ENCODE measurements around the gene ELAPOR1. TPM values are rescaled to one million over a fixed set of nuclear protein-coding genes. Genes with fewer than 3 reads are reported as not detected.

ELAPOR1 gene
- total RNA-seq, 2 experiments from 2014 or later, result not detected

- no peak overlapping the region; the same call in 1 of the 2 replicates for H2AFZ ChIP-seq (ENCODE audit: low read length)
- CTCF ChIA-PET (ENCODE audit: unreplicated experiment), result interaction anchor here (0.6 to 1.2 kb wide), 2 partner anchors 48 to 284 kb away, joined by 3 read pairs; no protein-coding TSS in a partner anchor
These were observed 1.1 kb upstream of the ELAPOR1 start for GRCh38 chr1:109112652-109113285.

GRCh38 chr1:109114342-109114674, 393 bp downstream of the ELAPOR1 start:
- Histone ChIP-seq H3K36me3 (ENCODE audit: insufficient read depth, low read length) (no peaks in the 10 kb centered on the region), H2AFZ (ENCODE audit: low read length) (no peak overlapping the region), H3K79me2 (ENCODE audit: insufficient read depth, low read depth, low read length) (no peaks in the 10 kb centered on the region), H3K4me2 (ENCODE audit: low read length) (peak overlapping the region; percentile 43; the same call in 1 of the 2 replicates), H3K4me3 (ENCODE audit: low read depth, low read length, poor library complexity, severe bottlenecking) (no peak overlapping the region), H3K4me1 (ENCODE audit: insufficient read depth, low read length, poor library complexity, severe bottlenecking) (peaks cover 13% of the 10 kb centered on the region), H4K20me1 (ENCODE audit: insufficient read depth, low read length) (no peaks in the 10 kb centered on the region), H3K9me2 (ENCODE audit: insufficient read depth, low read length) (no peaks in the 10 kb centered on the region), H3K27ac (ENCODE audit: low read depth, low read length, poor library complexity, severe bottlenecking) (no peak overlapping the region), H3K9me3 (ENCODE audit: low read length) (no peaks in the 10 kb centered on the region)
- ChIA-PET POLR2A (no interaction called here), CTCF (ENCODE audit: unreplicated experiment) (no interaction called here)
- TF ChIP-seq EZH2phosphoT487 (IDR thresholded peaks at IDR 0.05; ENCODE audit: borderline replicate concordance, low read depth, low read length), result no peak
- TF ChIP-seq, protein P1, sequence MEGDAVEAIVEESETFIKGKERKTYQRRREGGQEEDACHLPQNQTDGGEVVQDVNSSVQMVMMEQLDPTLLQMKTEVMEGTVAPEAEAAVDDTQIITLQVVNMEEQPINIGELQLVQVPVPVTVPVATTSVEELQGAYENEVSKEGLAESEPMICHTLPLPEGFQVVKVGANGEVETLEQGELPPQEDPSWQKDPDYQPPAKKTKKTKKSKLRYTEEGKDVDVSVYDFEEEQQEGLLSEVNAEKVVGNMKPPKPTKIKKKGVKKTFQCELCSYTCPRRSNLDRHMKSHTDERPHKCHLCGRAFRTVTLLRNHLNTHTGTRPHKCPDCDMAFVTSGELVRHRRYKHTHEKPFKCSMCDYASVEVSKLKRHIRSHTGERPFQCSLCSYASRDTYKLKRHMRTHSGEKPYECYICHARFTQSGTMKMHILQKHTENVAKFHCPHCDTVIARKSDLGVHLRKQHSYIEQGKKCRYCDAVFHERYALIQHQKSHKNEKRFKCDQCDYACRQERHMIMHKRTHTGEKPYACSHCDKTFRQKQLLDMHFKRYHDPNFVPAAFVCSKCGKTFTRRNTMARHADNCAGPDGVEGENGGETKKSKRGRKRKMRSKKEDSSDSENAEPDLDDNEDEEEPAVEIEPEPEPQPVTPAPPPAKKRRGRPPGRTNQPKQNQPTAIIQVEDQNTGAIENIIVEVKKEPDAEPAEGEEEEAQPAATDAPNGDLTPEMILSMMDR (conservative IDR thresholded peaks at IDR 0.05; ENCODE audit: low read length), result no peak
- no peak for DNase-seq (ENCODE audit: low spot score)
- no TSS peak for BruUV-seq (replicated peaks)
- intact Hi-C loops (cut with micrococcal nuclease; ENCODE audit: unreplicated experiment), result no loop called here

More at GRCh38 chr1:109112652-109113285, 1.1 kb upstream of the ELAPOR1 start:
- Histone ChIP-seq H3K9me3 (ENCODE audit: low read length) (no peaks in the 10 kb centered on the region), H3K4me2 (ENCODE audit: low read length) (peak overlapping the region; percentile 54), H3K9me2 (ENCODE audit: insufficient read depth, low read length) (no peaks in the 10 kb centered on the region), H3K27ac (ENCODE audit: low read depth, low read length, poor library complexity, severe bottlenecking) (no peak overlapping the region), H3K4me3 (ENCODE audit: low read depth, low read length, poor library complexity, severe bottlenecking) (peak overlapping the region; percentile 16), H3K4me1 (ENCODE audit: insufficient read depth, low read length, poor library complexity, severe bottlenecking) (peaks cover 13% of the 10 kb centered on the region), H4K20me1 (ENCODE audit: insufficient read depth, low read length) (no peaks in the 10 kb centered on the region), H3K36me3 (ENCODE audit: insufficient read depth, low read length) (no peaks in the 10 kb centered on the region), H3K79me2 (ENCODE audit: insufficient read depth, low read depth, low read length) (no peaks in the 10 kb centered on the region)
- TF ChIP-seq EZH2phosphoT487 (IDR thresholded peaks at IDR 0.05; ENCODE audit: borderline replicate concordance, low read depth, low read length), result no peak
- TF ChIP-seq, protein P1 (conservative IDR thresholded peaks at IDR 0.05; ENCODE audit: low read length), result peak; percentile 95
- POLR2A ChIA-PET, result interaction anchor here (0.6 kb wide), 2 partner anchors 12 to 81 kb away, joined by 3 read pairs; no protein-coding TSS in a partner anchor
- intact Hi-C loops (cut with micrococcal nuclease; ENCODE audit: unreplicated experiment), result loop anchor here (1.0 kb wide), 3 partner anchors 12 to 284 kb away; no protein-coding TSS in a partner anchor
- peak; percentile 83 for DNase-seq (ENCODE audit: low spot score)
- BruUV-seq (replicated peaks), result no TSS peak

- CTCF ChIA-PET (ENCODE audit: unreplicated experiment), result no interaction called here
- no peaks in the 10 kb centered on the region for H3K9me2 ChIP-seq (ENCODE audit: insufficient read depth, low read length)
- no peaks in the 10 kb centered on the region for H4K20me1 ChIP-seq (ENCODE audit: insufficient read depth, low read length)
- H3K4me1 ChIP-seq (ENCODE audit: insufficient read depth, low read length, poor library complexity, severe bottlenecking), result peaks cover 13% of the 10 kb centered on the region
- intact Hi-C loops (cut with micrococcal nuclease; ENCODE audit: unreplicated experiment), result no loop called here
- DNase-seq (ENCODE audit: low spot score), result no peak
- no peak overlapping the region for H2AFZ ChIP-seq (ENCODE audit: low read length)
- POLR2A ChIA-PET, result interaction anchor here (1.0 kb wide), 1 partner anchor 12 kb away, joined by 3 read pairs; no protein-coding TSS in a partner anchor
- H3K4me3 ChIP-seq (ENCODE audit: low read depth, low read length, poor library complexity, severe bottlenecking), result no peak overlapping the region
- no peaks in the 10 kb centered on the region for H3K9me3 ChIP-seq (ENCODE audit: low read length)
- no peak overlapping the region for H3K27ac ChIP-seq (ENCODE audit: low read depth, low read length, poor library complexity, severe bottlenecking)
- TF ChIP-seq, protein P1 (conservative IDR thresholded peaks at IDR 0.05; ENCODE audit: low read length), result no peak
- no peak for TF ChIP-seq EZH2phosphoT487 (IDR thresholded peaks at IDR 0.05; ENCODE audit: borderline replicate concordance, low read depth, low read length)
- no TSS peak for BruUV-seq (replicated peaks)
- H3K79me2 ChIP-seq (ENCODE audit: insufficient read depth, low read depth, low read length), result no peaks in the 10 kb centered on the region
- no peaks in the 10 kb centered on the region for H3K36me3 ChIP-seq (ENCODE audit: insufficient read depth, low read length)
- no peak overlapping the region for H3K4me2 ChIP-seq (ENCODE audit: low read length)
These were observed 1.8 kb downstream of the ELAPOR1 start for GRCh38 chr1:109115685-109116084.
